Measurements from ENCODE around the gene DRG2. TPM values are rescaled to one million over a fixed set of nuclear protein-coding genes. Genes with fewer than 3 reads are reported as not detected.
A peak's percentile ranks its signal among the peaks of the same experiment; 100 is the strongest.

Gene DRG2
- total RNA-seq, 1 donor from 2014 or later: 38.3 TPM

GRCh38 chr17:18074566-18075272 lies 13.0 kb upstream of the DRG2 start:
- DNase-seq (ENCODE audit: low spot score): no peak
- H3K4me3 Mint-ChIP-seq (ENCODE audit: unreplicated experiment): no peak overlapping the region
- TF ChIP-seq, protein P1, sequence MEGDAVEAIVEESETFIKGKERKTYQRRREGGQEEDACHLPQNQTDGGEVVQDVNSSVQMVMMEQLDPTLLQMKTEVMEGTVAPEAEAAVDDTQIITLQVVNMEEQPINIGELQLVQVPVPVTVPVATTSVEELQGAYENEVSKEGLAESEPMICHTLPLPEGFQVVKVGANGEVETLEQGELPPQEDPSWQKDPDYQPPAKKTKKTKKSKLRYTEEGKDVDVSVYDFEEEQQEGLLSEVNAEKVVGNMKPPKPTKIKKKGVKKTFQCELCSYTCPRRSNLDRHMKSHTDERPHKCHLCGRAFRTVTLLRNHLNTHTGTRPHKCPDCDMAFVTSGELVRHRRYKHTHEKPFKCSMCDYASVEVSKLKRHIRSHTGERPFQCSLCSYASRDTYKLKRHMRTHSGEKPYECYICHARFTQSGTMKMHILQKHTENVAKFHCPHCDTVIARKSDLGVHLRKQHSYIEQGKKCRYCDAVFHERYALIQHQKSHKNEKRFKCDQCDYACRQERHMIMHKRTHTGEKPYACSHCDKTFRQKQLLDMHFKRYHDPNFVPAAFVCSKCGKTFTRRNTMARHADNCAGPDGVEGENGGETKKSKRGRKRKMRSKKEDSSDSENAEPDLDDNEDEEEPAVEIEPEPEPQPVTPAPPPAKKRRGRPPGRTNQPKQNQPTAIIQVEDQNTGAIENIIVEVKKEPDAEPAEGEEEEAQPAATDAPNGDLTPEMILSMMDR (IDR thresholded peaks at IDR 0.05; ENCODE audit: unreplicated experiment): no peak
- peaks cover 4% of the 10 kb centered on the region for H3K4me1 Mint-ChIP-seq (ENCODE audit: unreplicated experiment)
- H3K36me3 Mint-ChIP-seq (ENCODE audit: low read depth, unreplicated experiment): no peaks in the 10 kb centered on the region
- no peaks in the 10 kb centered on the region for H3K9me3 Mint-ChIP-seq (ENCODE audit: unreplicated experiment)
- no peak overlapping the region for H3K27ac Mint-ChIP-seq (ENCODE audit: unreplicated experiment)
- H3K27me3 Mint-ChIP-seq (ENCODE audit: unreplicated experiment): peaks cover 3% of the 10 kb centered on the region

GRCh38 chr17:18076936-18077335 lies 10.8 kb upstream of the DRG2 start:
- Mint-ChIP-seq H3K27me3 (ENCODE audit: unreplicated experiment) (peaks cover 3% of the 10 kb centered on the region), H3K27ac (ENCODE audit: unreplicated experiment) (no peak overlapping the region), H3K4me3 (ENCODE audit: unreplicated experiment) (no peak overlapping the region), H3K36me3 (ENCODE audit: low read depth, unreplicated experiment) (no peaks in the 10 kb centered on the region), H3K9me3 (ENCODE audit: unreplicated experiment) (no peaks in the 10 kb centered on the region), H3K4me1 (ENCODE audit: unreplicated experiment) (no peaks in the 10 kb centered on the region)
- DNase-seq (ENCODE audit: low spot score): no peak
- TF ChIP-seq, protein P1 (IDR thresholded peaks at IDR 0.05; ENCODE audit: unreplicated experiment): no peak

DNA sequence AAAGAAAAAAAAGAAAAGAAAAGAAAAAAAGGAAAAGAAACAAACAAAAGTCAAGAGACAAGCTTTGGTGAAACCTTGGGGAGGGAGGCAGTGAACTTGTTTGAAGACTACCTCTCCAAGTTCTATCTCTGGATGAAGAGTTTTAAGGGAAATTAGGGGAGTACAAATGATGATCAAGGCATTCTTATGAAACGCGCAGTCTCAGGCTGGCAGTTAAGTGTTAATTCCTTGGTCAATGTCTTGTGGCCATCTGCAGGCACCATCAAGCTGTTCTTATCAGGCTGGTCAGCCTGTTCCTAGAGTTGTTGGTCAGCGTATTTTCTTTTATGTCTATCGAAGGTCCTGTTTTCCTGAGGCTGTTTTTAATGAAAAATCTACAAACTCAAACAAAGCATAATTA lies 8.2 kb upstream of the DRG2 start:
- TF ChIP-seq, protein P1 (IDR thresholded peaks at IDR 0.05; ENCODE audit: unreplicated experiment): no peak
- Mint-ChIP-seq H3K4me3 (ENCODE audit: unreplicated experiment) (no peak overlapping the region), H3K36me3 (ENCODE audit: low read depth, unreplicated experiment) (no peaks in the 10 kb centered on the region), H3K9me3 (ENCODE audit: unreplicated experiment) (no peaks in the 10 kb centered on the region), H3K27ac (ENCODE audit: unreplicated experiment) (no peak overlapping the region), H3K4me1 (ENCODE audit: unreplicated experiment) (no peaks in the 10 kb centered on the region), H3K27me3 (ENCODE audit: unreplicated experiment) (peaks cover 3% of the 10 kb centered on the region)
- no peak for DNase-seq (ENCODE audit: low spot score)

DNA sequence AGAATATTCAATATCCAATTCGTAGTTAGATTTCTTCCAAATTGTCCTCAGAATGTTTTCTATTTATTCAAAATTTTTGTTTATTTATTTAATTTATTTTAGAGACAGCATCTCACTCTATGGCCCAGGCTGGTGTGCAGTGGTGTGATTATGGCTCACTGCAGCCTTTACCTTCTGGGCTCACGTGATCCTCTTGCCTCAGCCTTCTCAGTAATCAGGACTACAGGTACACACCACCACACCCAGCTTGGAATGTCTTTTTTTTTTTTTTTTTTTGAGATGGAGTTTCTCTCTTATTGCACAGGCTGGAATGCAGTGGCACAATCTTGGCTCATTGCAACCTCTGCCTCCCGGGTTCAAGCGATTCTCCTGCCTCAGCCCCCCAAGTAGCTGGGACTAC lies 3.5 kb upstream of the DRG2 start:
- DNase-seq (ENCODE audit: low spot score): no peak
- Mint-ChIP-seq H3K27ac (ENCODE audit: unreplicated experiment) (no peak overlapping the region), H3K4me1 (ENCODE audit: unreplicated experiment) (peaks cover 6% of the 10 kb centered on the region), H3K9me3 (ENCODE audit: unreplicated experiment) (no peaks in the 10 kb centered on the region), H3K36me3 (ENCODE audit: low read depth, unreplicated experiment) (no peaks in the 10 kb centered on the region), H3K27me3 (ENCODE audit: unreplicated experiment) (peaks cover 3% of the 10 kb centered on the region), H3K4me3 (ENCODE audit: unreplicated experiment) (no peak overlapping the region)
- TF ChIP-seq, protein P1 (IDR thresholded peaks at IDR 0.05; ENCODE audit: unreplicated experiment): no peak

GRCh38 chr17:18089613-18090012 lies 1.9 kb downstream of the DRG2 start:
- peak overlapping the region; percentile 31 for H3K27ac Mint-ChIP-seq (ENCODE audit: unreplicated experiment)
- peaks cover 3% of the 10 kb centered on the region for H3K27me3 Mint-ChIP-seq (ENCODE audit: unreplicated experiment)
- peaks cover 12% of the 10 kb centered on the region for H3K36me3 Mint-ChIP-seq (ENCODE audit: low read depth, unreplicated experiment)
- DNase-seq (ENCODE audit: low spot score): no peak
- H3K4me1 Mint-ChIP-seq (ENCODE audit: unreplicated experiment): peaks cover 9% of the 10 kb centered on the region
- peak overlapping the region; percentile 75 for H3K4me3 Mint-ChIP-seq (ENCODE audit: unreplicated experiment)
- TF ChIP-seq, protein P1 (IDR thresholded peaks at IDR 0.05; ENCODE audit: unreplicated experiment): no peak
- H3K9me3 Mint-ChIP-seq (ENCODE audit: unreplicated experiment): no peaks in the 10 kb centered on the region

Data from endothelial cell (in vitro differentiated cells).